ENCODE results near the gene SLC29A4.
"Not testable (repeated sequence)": the region's sequence is repeated elsewhere in the genome, so short reads cannot be mapped to it uniquely, and the experiment has no call there.

The SLC29A4 gene

DNA sequence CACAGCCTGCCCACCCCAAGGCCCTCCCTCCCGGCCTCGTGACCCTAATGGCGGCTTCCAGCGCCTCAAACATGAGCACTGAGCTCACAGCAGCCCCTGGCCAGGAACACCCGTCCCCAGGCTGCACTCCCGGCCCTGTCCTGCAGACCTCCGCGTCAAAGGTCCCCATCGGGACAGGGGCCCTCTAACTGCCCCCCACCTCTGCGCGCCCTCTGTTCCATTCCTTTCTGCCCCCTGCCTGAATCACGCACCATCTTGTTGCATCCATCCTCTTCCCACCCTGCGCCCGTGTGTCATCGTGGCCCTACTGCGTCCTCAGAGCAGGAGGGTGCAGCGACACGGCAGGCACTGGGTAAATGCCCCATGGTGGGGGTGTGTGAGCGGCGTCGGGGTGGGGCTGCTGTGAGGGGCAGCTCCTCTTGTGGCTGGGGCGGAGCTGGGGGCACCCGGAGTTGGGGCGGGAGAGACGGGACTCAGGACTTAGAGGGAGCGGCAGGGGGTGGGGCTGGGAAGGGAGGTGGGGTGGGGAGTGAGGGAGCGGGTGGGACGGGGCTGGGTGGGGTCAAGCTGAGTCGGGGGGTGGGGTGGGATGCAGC, 13.4 kb downstream of the SLC29A4 start:
- DNase-seq (ENCODE audit: low spot score), result no peak

DNA sequence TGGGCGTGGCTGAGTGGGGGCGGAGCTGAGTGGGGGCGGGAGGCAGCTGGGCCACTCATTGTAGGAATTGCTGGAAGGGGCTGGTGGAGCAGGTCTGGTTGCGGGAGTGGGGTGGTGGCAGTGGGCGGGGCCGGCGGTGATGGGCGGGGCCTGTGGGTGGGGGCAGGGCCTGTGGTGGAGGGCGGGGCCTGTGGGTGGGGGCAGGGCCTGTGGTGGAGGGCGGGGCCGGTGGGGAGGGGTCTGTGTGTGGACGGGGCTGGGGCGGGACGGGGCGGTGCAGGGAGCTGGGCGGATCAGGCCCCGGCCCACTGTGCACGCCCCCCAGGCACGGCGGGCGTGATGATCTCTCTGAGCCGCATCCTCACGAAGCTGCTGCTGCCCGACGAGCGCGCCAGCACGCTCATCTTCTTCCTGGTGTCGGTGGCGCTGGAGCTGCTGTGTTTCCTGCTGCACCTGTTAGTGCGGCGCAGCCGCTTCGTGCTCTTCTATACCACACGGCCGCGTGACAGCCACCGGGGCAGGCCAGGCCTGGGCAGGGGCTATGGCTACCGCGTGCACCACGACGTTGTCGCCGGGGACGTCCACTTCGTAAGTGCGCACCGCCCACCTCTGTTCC, 14.0 kb downstream of the SLC29A4 start:
- no peak for DNase-seq (ENCODE audit: low spot score)

DNA sequence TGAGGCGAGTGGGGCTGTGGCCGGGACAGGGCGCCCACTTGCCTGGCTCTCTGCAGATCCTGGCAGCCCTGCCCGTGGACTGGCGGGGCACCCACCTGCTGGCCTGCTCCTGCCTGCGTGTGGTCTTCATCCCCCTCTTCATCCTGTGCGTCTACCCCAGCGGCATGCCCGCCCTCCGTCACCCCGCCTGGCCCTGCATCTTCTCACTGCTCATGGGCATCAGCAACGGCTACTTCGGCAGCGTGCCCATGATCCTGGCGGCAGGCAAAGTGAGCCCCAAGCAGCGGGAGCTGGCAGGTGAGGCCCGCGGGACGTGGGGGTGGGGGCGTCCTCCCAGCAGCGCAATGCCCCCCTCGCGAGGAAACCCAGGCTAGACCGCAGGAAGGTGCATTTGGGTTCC, 17.6 kb downstream of the SLC29A4 start:
- no peak for DNase-seq (ENCODE audit: low spot score)

DNA sequence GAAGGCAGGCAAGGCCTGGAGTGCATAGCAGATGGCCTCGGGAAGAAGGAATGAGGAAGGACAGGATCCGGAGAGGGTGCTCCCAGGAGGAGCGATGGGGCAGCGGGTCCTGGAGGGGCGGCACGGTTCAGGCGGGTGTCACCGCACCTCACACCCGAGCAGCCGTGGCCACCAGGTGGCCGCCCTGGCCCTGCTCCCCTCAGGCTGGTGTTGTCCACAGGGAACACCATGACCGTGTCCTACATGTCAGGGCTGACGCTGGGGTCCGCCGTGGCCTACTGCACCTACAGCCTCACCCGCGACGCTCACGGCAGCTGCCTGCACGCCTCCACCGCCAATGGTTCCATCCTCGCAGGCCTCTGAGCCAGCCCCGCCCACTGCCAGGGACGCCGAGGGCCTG, 19.8 kb downstream of the SLC29A4 start:
- DNase-seq (ENCODE audit: low spot score), result no peak

DNA sequence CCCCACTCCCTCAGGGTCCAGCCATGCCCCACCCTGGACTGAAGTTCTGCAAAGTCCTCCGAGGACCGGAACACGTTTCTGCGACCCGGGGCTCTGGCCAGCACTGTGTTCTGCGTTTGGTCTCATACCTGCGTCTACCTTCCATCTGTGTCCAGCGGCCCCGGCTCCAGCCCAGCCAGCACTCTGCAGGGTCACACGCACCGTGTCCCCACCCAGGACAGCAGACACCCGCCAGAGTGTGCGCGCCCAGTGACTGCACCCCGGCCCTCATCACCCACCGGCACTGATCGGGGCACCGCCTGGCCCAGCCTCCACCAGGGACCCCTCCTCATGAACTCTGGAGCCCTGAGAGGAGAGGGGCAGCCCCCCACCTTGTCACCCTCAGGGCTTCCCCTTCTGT, 20.3 kb downstream of the SLC29A4 start:
- DNase-seq (ENCODE audit: low spot score), result no peak

DNA sequence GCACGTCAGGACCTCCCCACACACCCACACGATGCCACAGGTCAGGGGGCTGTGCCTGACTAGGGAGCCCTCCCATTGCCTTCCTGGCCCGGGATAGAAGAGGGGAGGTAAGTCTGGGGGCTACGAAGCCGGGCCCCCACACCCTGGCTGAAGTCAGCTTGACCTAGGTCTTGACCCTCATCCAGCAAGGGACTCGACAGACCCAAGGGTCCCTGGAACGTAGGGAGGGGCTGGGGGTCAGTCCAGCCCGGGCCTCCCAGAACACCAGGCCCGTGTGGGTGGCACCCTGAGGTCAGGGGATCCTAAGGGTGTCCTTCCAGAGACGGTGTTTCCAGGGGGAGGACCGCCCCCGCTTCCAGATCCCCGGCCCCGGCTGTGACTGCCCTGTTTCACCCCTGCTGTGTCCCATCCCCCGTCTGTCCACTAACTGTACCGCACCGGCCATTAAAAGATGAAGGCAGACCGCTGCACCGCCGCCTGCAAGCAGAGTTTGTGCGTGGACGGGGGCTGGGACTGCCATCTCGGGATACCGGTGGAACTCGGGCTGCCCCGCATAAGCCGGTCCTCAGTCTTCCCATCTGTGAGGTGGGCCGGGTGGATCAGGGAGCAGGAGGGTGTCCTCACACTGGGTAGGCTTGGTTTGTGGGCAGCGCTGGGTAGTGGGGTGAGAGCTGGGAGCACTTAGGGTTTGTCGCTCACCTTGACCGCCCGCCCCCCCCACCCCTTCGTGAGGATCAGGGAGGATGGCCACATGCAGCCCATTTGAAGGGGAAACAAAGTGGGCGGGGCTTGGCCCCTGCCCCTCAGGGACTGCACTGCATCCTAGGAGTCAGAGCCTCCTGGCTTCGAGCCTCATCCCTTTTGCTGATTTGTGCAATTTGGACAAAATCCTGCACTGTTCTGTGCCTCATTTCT, 21.1 kb downstream of the SLC29A4 start:
- no peak for DNase-seq (ENCODE audit: low spot score)

DNA sequence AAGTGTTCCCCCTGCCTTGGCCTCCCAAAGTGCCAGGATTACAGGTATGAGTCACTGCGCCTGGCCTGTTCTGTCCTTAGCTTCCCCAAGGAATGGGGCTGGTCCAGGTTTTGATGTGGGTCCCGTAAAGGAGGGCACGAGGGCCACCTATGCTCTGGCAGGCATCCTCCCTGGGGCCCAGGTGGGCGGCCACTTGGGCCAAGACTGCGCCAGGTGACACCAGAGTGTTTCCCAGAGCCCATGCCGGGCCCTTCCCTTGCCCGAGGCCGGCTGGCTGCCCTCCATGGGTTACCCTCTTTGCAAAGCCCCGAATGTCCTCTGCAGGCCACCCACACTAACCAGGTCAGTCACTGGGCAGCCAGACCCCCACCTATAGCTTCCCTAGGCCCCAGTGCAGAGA, 22.3 kb downstream of the SLC29A4 start:
- not testable (repeated sequence) for DNase-seq (ENCODE audit: low spot score)

DNA sequence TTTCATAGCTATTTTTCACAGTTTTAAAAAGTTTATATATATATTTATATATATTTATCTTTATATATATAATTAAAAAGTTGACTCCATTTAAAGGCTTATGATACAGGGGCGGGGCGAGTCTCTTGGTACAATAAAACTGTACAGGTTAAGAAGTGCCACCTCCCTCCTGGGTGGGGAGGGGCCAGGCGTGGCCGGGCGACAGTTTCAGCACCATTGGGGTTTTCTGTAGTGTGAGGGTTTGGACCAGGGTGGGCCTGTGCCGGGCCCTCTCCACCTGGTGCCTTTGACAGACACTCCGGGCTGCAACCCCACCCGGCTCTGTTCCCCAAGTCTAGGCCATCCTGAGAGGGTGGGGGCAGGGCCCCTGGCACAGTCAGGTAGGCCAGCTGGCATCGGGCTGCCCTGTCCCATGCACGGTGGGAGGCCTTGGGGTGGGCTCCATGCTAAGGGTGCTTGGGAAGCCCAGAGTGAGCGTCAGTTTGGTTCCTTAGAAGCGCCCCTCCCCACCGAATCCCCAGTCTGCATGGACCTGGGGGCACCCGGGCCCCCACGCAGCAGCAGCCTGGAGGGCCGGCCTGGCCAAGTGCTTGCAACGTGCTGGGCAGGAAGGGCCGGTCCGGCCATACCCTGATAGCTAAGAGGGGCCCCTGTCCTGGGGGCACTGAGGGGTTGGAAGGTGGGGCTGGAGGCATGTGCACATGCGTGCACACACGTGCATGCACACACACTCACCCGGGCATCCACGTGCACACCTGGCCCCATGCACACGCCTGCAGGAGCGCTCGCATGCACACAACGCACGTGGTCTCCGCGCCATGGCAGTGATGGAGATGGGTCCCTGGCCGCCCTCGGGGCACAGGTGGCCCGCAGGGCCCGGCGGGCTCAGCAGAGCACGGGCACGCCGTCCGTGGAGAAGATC, 24.7 kb downstream of the SLC29A4 start:
- not testable (repeated sequence) for DNase-seq (ENCODE audit: low spot score)

DNA sequence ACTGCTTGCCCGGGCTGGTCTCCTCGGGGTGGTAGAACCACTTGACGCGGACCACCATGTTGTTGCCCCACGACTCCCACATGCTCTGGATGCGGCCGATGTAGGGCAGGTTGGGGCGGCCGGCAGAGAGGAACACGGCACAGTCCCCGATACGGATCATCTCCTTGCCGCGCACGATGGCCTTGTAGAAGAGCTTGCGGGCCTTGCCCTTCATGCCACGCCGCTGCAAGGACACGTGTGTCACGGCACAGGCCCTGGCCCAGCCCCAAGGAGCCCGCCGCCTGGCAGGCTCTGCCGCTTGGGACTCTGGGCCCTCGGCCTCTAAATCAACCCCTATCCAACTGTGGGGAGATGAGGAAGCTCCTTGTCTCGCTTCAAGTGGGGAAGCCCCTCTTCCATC, 26.4 kb downstream of the SLC29A4 start:
- no peak for DNase-seq (ENCODE audit: low spot score)

DNA sequence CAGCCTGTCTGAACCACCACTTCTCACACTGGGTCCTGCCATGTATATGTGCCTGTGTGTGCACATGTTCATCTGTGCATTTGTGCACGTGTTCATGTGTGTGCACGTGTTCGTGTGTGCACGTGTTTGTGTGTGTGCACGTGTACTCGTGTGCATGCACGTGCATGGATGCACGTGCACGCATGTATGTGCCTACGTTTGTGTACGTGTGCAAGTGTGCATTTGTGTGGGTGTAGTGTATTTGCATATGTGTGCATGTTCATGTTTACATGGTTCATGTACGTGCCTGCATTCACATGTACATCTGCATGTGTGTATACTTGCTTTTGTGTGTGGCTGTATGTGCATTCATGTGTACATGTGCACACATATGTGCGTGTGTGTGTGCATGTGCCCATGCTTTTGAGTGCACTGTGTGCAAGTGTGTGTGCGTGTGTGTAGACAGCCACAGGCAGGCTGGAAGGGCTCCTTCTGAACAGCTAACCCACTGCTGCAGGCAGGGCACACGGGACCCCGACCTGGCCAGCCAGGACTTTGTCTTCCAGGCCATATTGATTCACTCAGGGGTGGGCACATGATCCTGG, 28.2 kb downstream of the SLC29A4 start:
- DNase-seq (ENCODE audit: low spot score), result no peak

DNA sequence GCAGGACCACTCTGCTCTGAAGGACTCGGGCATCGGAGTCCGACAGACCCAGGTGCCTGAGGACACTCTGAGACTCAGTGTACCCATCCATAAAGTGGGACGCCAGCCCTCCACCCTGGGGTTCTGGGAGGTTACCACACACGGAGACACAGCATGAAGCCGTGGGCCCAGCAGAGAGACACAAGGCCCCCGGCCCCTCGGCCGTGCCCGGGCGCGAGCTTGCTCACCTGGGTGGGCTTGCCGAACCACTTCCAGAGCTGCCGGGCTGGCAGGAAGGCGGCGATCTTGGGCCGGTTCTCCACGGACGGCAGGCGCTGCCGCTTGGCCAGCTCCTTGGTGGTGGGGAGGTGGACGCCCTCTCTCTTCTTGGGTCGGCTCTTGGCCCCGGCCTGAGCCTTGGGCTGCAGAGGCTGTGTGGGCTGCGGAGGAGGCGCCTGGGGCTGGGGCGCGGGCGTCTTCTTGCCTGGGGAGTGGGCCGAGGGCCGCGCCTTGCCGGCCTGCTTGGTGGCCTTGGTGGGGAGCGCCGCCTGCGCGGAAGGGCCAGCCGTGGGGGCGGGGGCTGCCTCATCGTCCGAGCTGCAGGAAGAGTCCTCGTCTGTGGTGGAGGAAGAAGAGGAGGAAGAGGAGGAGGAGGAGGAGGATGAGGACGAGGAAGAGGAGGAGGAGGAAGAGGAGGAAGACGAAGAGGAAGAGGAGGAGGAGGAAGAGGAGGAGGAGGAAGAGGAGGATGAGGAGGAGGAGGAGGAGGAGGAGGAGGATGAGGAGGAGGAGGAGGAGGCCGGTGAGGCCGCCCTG, 29.7 kb downstream of the SLC29A4 start:
- DNase-seq (ENCODE audit: low spot score), result not testable (repeated sequence)

DNA sequence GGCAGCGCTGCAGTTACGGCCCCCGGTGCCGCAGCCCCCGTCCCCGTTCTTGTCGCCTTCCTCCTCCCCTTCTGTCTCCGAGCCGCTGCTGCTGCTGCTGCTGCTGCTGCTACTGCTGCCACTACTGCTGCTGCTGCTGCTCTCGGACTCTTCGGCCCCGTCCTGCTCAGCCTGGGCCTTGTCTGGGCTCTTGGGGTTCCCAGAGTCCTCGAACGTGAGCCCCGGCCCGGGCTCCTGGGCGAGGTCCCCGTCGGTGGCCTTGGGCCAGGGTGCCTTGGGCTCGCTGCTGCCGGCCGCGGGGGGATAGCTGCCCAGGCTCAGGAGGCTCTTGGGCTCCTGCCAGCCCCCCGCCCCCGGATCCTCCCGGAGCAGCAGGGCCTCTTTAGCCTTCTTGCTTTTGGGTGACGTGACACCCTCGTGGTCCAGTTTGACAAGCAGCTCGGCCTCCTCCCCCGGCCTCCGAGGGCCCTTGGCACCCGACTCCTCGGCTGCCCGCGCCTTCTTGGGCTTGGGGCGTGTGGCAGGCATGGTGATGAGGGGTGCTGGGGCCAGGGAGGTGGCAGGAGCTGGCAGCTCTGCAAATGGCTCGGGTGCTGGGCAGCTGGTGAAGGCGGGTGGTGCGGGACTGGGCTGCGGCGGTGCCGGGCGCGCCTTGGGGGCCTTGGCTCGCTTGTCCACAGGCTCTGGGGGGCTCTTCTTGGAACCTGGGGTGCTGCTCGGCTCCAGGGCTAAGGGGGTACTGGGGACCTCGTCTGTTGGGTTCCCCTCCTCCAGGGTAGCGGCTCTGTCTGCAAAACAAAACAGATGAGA, 30.5 kb downstream of the SLC29A4 start:
- DNase-seq (ENCODE audit: low spot score), result not testable (repeated sequence)

DNA sequence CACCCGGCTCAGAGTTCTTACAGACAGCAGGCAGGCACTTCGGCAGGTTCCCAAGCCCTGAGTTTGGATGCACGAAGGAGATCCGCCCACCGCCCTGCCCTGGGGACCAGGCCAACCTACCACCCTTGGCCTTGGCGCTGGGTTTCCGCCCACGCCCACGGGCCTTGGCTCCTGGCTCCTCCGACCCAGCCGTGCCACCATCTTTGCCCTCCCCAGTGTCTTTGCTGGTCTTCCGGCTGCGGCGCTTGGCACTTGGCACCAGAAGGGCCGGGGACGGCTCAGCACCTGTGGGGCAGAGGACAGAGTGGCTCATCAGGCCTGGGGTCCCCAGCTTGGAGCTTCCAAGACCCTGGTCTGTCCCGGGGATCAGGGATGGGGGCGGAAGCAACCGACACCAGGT, 32.1 kb downstream of the SLC29A4 start:
- no peak for DNase-seq (ENCODE audit: low spot score)

DNA sequence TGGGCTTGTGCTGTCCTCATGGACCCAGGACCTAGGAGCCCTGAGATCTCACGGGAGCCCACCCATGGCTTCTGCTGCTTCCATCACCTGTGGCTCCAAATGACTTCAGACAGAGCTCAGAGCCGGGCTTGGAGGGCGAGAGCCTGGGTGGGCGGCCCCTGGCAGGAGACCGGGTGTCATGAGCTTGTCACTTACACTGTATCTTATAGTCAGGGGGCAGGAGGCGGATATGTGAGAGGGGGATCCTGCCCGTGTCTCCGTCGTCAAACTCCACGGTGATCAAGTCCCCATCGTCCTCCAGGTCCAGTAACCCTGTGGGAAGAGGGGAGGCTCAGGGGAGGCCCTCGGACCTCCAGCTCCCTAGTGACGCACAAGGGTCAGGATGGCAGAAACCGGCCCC, 33.0 kb downstream of the SLC29A4 start:
- DNase-seq (ENCODE audit: low spot score), result no peak

DNA sequence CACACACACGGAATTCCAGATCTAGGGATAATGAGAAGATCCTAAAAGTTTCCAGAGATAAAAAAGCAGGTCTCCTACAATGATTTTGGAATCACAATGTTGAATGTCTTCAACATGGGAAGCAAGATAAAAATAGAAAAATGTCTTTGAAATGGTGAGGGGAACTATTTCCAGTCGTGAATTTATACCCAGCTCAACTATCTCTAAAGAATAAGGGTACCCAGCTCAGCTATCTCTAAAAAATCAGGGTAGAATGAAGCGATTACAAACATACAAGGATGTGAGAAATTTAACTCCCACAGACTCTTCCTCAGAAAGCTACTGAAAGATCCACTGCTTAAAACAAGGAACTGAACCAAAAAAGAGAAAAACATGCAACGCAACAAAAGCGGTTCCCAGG, 35.9 kb downstream of the SLC29A4 start:
- not testable (repeated sequence) for DNase-seq (ENCODE audit: low spot score)

DNA sequence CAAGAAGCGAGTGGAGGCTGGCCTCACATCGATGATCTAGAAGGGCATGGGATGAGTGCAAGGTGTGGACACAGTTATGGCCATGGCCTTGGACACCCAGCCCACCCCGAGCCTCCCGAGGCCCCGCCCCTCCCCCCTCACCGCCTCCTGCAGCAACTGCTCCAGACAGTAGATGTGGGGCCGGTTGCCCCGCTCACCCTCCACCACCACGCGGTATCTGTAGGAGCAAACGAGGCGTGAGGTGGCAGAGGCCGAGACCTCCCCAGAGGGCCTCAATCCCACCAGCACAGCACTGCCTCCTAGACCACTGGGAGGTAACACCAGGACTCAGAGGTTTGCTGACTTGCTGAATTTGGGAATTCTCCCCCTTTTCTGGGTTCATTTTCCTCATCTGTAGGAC, 37.6 kb downstream of the SLC29A4 start:
- no peak for DNase-seq (ENCODE audit: low spot score)

DNA sequence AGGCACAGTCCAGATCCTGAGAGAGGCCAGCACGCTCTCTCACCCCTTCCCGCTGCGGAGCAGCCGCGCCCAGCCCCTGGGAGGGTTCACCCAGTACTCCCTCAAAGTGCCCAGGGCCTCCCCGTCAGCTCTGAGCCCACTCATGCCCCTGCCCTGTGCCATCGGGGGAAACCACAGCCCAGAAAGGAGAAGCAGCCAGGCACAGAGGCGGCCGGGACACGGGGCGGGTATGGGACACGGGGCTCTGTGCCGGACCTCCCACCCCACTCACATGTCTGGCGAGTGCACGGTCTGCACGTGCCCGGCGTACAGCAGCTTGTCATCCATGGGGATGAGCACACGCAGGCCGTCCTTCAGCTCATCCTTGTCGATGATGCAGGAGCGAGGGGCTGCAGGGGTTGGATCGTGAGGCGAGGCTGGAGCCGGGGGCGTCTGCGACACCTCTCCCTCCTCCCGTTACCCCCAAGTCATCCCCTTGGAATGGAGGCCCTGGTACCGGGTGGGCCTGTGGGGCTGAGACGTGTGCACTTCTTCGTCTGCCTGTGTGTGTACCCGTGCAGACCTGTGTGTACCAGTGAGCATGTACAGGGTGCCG, 38.2 kb downstream of the SLC29A4 start:
- no peak for DNase-seq (ENCODE audit: low spot score)

DNA sequence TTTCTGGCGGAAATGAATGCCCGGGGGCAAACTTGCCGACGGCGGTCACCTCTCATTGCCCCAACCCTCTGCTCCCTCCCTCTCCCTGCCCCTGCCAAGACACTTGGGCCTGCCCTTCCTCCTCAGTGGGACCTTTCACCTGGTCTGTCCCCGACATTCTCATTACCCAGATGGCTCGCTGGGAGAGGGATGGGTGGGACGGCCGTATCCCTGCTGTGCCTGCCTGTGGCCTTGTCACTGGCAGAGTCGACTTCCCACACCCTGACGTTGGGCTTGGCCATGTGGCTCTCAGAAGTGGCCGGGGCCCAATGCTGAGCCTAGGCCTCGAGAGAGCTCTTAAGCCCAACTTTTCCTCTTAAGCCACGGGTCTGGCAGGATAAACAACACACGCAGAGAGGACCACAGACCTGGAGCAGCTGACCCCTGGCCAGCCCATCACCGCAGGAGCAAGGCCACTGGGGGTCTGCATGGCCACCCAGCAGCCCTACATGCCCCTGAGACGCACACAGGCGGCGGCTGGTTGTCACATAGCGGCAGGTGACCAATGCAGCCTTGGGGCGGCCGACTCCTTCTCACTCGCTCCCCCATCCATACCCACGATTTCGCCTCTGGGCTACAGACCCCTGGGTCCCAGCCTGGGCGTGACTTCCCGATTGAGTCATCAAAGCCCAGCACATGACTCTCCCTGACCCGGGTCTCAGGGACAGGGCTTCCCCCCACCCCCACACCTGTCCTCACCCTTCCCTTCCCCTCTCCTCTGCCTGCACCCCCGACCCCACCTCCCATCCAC, 40.1 kb downstream of the SLC29A4 start:
- DNase-seq (ENCODE audit: low spot score), result no peak
